Tibial nerve (tissue), 4 donors: Measurements from ENCODE around the gene PCDHA8. TPM values are rescaled to one million over a fixed set of nuclear protein-coding genes. Genes with fewer than 3 reads are reported as not detected.

Source experiments
- DNase-seq, 2 donors: peaks; one replicate each; pipeline ENCODE4 v3.0.0-alpha.2; 2019; ENCODE audit warnings: low spot score in 2 of 2
- H3K27ac ChIP-seq, 4 donors: fragments of 200-600 bp; sonication (generic) in 3 of 4; one replicate each; pipeline ENCODE4 v1.5.1; 2017 to 2019; ENCODE audit warnings: mild to moderate bottlenecking in 1 of 4
- H3K27me3 ChIP-seq, 2 donors: fragments of 200-600 bp; sonication (generic) in 1 of 2; one replicate each; pipeline versions ENCODE4 v1.5.1 to v1.6.0; 2017 to 2019
- H3K36me3 ChIP-seq, 3 donors: fragments of 200-600 bp; sonication (generic); one replicate each; pipeline ENCODE4 v1.5.1; 2018 to 2019
- H3K4me1 ChIP-seq, 4 donors: fragments of 200-600 bp; sonication (generic) in 3 of 4; one replicate each; pipeline ENCODE4 v1.5.1; 2017 to 2019
- H3K4me3 ChIP-seq, 4 donors: fragments of 200-600 bp; sonication (generic) in 3 of 4; one replicate each; pipeline ENCODE4 v1.5.1; 2017 to 2019; ENCODE audit warnings: mild to moderate bottlenecking in 1 of 4, moderate library complexity in 1 of 4
- H3K9me3 ChIP-seq, 4 donors: fragments of 200-600 bp; sonication (generic) in 3 of 4; one replicate each; pipeline ENCODE4 v1.5.1; 2017 to 2019
- EP300 ChIP-seq, 2 donors: sonication (generic); formaldehyde crosslinking; IDR thresholded peaks; one replicate each; pipeline ENCODE4 v1.6.1; 2017; ENCODE audit warnings: antibody characterized with exemption in 2 of 2, mild to moderate bottlenecking in 1 of 2
- POLR2A ChIP-seq, 2 donors: fragments of 450-650 bp; IDR thresholded peaks; one replicate each; pipeline ENCODE4 v1.6.1; 2017; ENCODE audit warnings: antibody characterized with exemption in 2 of 2, mild to moderate bottlenecking in 2 of 2, moderate library complexity in 2 of 2
- WGBS, 2 donors: methylation state at CpG; one replicate each; pipeline ENCODE4 v1.1.5; 2018; 5-methylcytosine and 5-hydroxymethylcytosine counted together
- total RNA-seq, 4 donors: library from RNA; depleted of rRNA; stranded (reverse); fragments of >200 nt; gene quantifications; one replicate each; pipeline ENCODE4 v1.1.0, GENCODE V29; 2016
- TF ChIP-seq, protein P1 (sequence below), 5 experiments: fragments of 200-600 bp in 3 of 5; fragments of 450-650 bp in 2 of 5; sonication (generic) in 3 of 5; IDR thresholded peaks; one replicate each; pipeline ENCODE4 v1.5.1; 2016 to 2019; ENCODE audit warnings: antibody characterized with exemption in 5 of 5, mild to moderate bottlenecking in 3 of 5, moderate library complexity in 2 of 5

Gene PCDHA8
- total RNA-seq, 4 donors from 2014 or later: 0.63 to 2.0 (median 0.84) TPM

DNA sequence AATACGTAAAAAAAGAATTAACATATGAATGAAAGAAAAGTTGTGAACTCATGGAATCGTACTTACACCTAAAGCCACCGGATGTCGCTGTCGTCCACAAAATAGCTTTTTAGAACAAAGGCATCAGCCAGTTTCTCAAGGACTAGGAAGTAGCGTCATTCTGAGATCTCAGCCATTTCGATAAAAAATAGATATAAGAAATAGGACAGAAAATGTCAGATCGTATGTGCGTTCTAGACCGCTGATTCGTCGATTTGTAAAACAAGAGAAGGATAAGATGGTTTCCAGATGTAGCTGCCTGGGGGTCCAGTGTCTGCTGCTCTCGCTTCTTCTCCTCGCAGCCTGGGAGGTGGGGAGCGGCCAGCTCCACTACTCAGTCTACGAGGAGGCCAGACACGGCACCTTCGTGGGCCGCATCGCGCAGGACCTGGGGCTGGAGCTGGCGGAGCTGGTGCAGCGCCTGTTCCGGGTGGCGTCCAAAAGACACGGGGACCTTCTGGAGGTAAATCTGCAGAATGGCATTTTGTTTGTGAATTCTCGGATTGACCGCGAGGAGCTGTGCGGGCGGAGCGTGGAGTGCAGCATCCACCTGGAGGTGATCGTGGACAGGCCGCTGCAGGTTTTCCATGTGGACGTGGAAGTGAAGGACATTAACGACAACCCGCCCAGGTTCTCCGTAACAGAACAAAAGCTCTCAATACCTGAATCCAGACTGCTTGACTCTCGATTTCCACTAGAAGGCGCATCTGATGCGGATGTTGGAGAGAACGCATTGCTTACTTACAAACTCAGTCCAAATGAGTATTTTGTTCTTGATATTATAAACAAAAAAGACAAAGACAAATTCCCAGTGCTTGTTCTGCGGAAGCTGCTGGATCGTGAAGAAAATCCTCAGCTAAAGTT is 15.0 kb downstream of the PCDHA8 start, which contains the start of gene PCDHA10:
Gene PCDHA10 (plus strand): TSS at position 126 of the 903 bp plus-strand sequence. CDS start 152 bp downstream, at position 278.
- DNase-seq: no peak

DNA sequence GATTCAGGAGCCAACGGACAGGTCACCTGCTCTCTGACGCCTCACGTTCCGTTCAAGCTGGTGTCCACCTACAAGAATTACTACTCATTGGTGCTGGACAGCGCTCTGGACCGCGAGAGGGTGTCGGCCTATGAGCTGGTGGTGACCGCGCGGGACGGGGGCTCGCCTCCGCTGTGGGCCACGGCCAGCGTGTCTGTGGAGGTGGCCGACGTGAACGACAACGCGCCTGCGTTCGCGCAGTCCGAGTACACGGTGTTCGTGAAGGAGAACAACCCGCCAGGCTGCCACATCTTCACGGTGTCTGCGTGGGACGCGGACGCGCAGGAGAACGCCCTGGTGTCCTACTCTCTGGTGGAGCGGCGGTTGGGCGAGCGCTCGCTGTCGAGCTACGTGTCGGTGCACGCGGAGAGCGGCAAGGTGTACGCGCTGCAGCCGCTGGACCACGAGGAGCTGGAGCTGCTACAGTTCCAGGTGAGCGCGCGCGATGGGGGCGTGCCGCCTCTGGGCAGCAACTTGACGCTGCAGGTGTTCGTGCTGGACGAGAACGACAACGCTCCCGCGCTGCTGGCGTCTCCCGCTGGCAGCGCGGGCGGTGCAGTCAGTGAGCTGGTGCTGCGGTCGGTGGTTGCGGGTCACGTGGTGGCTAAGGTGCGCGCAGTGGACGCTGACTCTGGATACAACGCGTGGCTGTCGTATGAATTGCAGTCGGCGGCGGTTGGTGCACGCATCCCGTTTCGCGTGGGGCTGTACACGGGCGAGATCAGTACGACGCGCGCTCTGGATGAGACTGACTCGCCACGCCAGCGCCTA is 16.4 kb downstream of the PCDHA8 start:
- Histone ChIP-seq H3K9me3 (peaks cover 0 to 59% (median 6%) of the 10 kb centered on the region in 4 donors), H3K36me3 (peaks cover 0 to 17% (median 0%) of the 10 kb centered on the region in 3 donors), H3K4me1 (no peaks in the 10 kb centered on the region), H3K4me3 (no peak overlapping the region), H3K27ac (no peak overlapping the region), H3K27me3 (no peaks in the 10 kb centered on the region)
- 58 to 62% methylated on average over 73 to 82 of the region's 94 CpGs for WGBS, 2 donors
- no peak for TF ChIP-seq EP300 (IDR thresholded peaks at IDR 0.05)
- TF ChIP-seq POLR2A (IDR thresholded peaks at IDR 0.05): no peak
- TF ChIP-seq, protein P1, sequence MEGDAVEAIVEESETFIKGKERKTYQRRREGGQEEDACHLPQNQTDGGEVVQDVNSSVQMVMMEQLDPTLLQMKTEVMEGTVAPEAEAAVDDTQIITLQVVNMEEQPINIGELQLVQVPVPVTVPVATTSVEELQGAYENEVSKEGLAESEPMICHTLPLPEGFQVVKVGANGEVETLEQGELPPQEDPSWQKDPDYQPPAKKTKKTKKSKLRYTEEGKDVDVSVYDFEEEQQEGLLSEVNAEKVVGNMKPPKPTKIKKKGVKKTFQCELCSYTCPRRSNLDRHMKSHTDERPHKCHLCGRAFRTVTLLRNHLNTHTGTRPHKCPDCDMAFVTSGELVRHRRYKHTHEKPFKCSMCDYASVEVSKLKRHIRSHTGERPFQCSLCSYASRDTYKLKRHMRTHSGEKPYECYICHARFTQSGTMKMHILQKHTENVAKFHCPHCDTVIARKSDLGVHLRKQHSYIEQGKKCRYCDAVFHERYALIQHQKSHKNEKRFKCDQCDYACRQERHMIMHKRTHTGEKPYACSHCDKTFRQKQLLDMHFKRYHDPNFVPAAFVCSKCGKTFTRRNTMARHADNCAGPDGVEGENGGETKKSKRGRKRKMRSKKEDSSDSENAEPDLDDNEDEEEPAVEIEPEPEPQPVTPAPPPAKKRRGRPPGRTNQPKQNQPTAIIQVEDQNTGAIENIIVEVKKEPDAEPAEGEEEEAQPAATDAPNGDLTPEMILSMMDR (IDR thresholded peaks at IDR 0.05): no peak
- no peak for DNase-seq

More for the DNA sequence above, 15.0 kb downstream of the PCDHA8 start, which contains the start of gene PCDHA10:
- Histone ChIP-seq H3K27ac (no peak within 1 kb of the TSS), H3K9me3 (peaks cover 0 to 49% (median 4%) of the 10 kb centered on the region in 4 donors), H3K4me1 (no peaks in the 10 kb centered on the region), H3K4me3 (peak within 1 kb of the TSS in 3 of 4 donors; percentile 17 to 46 (median 20)), H3K36me3 (peaks cover 0 to 10% (median 0%) of the 10 kb centered on the region in 3 donors), H3K27me3 (no peaks in the 10 kb centered on the region)
- TF ChIP-seq EP300 (IDR thresholded peaks at IDR 0.05): no peak
- TF ChIP-seq, protein P1 (IDR thresholded peaks at IDR 0.05): peak in 3 of 5 experiments; percentile 8 to 25 (median 12)
- WGBS, 2 donors: 21 to 25% methylated on average over 44 of the region's 44 CpGs

DNA sequence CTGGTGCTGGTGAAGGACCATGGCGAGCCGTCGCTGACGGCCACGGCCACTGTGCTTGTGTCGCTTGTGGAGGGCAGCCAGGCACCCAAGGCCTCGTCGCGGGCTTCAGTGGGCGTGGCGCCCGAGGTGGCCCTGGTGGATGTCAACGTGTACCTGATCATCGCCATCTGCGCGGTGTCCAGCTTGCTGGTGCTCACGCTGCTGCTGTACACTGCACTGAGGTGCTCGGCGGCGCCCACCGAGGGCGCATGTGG is 16.9 kb downstream of the PCDHA8 start:
- peaks cover 0 to 60% (median 6%) of the 10 kb centered on the region in 4 donors for H3K9me3 ChIP-seq
- 66 to 67% methylated on average over 10 to 16 of the region's 22 CpGs for WGBS, 2 donors
- DNase-seq: no peak
- H3K4me1 ChIP-seq: no peaks in the 10 kb centered on the region
- H3K4me3 ChIP-seq: no peak overlapping the region
- H3K27me3 ChIP-seq: no peaks in the 10 kb centered on the region
- H3K27ac ChIP-seq: no peak overlapping the region
- peaks cover 0 to 17% (median 0%) of the 10 kb centered on the region in 3 donors for H3K36me3 ChIP-seq
- no peak for TF ChIP-seq POLR2A (IDR thresholded peaks at IDR 0.05)
- TF ChIP-seq, protein P1 (IDR thresholded peaks at IDR 0.05): no peak
- no peak for TF ChIP-seq EP300 (IDR thresholded peaks at IDR 0.05)

DNA sequence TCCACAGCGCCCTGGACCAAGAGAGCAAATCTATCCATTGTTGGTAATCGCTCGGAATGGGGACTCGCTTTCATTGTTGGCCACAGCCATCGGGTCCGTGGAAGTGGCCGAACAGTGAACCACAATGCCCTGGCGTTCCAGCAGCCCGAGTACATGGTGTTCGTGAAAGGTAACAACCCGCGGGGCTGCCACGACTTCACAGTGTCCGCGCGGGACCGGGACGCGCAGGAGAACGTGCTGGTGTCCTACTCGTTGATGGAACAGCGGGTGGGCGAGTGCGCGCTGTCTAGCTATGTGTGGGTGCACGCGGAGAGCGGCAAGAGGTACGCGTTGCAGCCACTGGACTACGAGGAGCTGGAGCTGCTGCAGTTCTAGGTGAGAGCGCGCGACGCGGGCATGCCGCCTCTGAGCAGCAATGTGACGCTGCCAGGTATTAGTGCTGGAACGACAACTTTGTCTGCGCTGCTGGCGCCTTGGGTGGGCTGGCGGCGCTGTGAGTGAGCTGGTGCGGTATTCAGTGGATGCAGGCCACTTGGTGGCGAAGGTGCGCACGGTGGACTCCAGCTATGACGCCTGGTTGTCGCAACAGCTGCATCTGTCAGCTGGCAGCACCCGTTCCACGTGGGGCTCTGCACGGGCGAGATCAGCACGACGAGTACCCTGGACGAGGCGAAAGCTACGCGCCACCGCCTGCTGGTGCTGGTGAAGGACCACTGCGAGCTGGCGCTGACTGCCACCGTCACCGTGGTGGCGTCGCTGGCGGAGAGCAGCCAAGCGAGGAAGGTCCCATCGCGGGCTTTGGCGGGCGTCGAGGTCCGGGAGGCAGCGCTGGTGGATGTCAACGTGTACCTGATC is 21.7 kb downstream of the PCDHA8 start:
- H3K9me3 ChIP-seq: peaks cover 0 to 46% (median 6%) of the 10 kb centered on the region in 4 donors
- H3K4me3 ChIP-seq: no peak overlapping the region
- H3K4me1 ChIP-seq: no peaks in the 10 kb centered on the region
- WGBS, 2 donors: 44 to 58% methylated on average over 46 to 47 of the region's 76 CpGs
- no peak for DNase-seq
- H3K27me3 ChIP-seq: no peaks in the 10 kb centered on the region
- H3K27ac ChIP-seq: no peak overlapping the region
- H3K36me3 ChIP-seq: peaks cover 0 to 16% (median 0%) of the 10 kb centered on the region in 3 donors
- TF ChIP-seq EP300 (IDR thresholded peaks at IDR 0.05): no peak
- TF ChIP-seq POLR2A (IDR thresholded peaks at IDR 0.05): no peak
- TF ChIP-seq, protein P1 (IDR thresholded peaks at IDR 0.05): no peak
